ENCODE data around the gene SLC35C1.

DNA sequence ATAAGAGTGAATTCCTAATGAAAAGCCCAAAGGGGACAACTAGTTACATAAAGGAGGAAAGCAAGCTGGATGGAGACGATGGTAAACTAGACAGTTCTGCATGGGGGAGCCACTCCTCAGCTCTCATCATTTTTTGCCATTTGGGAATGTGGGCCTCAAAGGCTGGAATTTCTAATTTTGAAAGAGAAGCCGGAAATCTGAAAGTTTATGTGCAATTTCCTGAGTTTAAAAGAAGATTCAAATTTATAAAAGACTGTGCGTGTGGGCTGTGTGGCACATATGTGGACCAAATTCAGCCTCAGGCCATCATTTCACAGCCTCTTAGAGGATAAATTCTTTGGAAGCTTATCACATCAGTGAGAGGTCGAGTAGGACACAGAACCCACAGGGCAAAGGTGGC lies 24.0 kb downstream of the SLC35C1 start:
- TF ChIP-seq ZNF274 (IDR thresholded peaks at IDR 0.05; ENCODE audit: low read depth, low read length), result no peak
- no peak for TF ChIP-seq SUZ12 (IDR thresholded peaks at IDR 0.05; ENCODE audit: extremely low read depth, insufficient read depth, insufficient read length)

Data from NT2/D1 (cell line).